HG02970 (cell line): ENCODE measurements around the gene DRG2.

Experiments used
- ATAC-seq: cut with Tn5 transposase; IDR thresholded peaks from one replicate; pipeline ENCODE4 v1.9.1; 2021; ENCODE audit warnings: mild to moderate bottlenecking, moderate library complexity, moderate number of reproducible peaks; ENCODE audit not compliant: unreplicated experiment, low FRiP score

Gene DRG2

GRCh38 chr17:18111330-18111971 lies 23.7 kb downstream of the DRG2 start:
- ATAC-seq, result no peak

GRCh38 chr17:18115517-18115916 lies 27.8 kb downstream of the DRG2 start:
- no peak for ATAC-seq

GRCh38 chr17:18116078-18116477 lies 28.3 kb downstream of the DRG2 start:
- ATAC-seq, result no peak

- no peak for ATAC-seq
Measured at GRCh38 chr17:18117533-18117932, 29.8 kb downstream of the DRG2 start.

GRCh38 chr17:18117982-18118975 lies 30.5 kb downstream of the DRG2 start:
- no peak for ATAC-seq

- ATAC-seq, result no peak
Measured at GRCh38 chr17:18119166-18119745, 31.5 kb downstream of the DRG2 start.

GRCh38 chr17:18119938-18120337 lies 32.2 kb downstream of the DRG2 start:
- ATAC-seq, result no peak

- no peak for ATAC-seq
Measured at GRCh38 chr17:18120461-18121017, 32.8 kb downstream of the DRG2 start.

- no peak for ATAC-seq
Measured at GRCh38 chr17:18121144-18121910, 33.6 kb downstream of the DRG2 start.

GRCh38 chr17:18122990-18123753 lies 35.4 kb downstream of the DRG2 start:
- no peak for ATAC-seq

GRCh38 chr17:18124345-18125126 lies 36.8 kb downstream of the DRG2 start:
- ATAC-seq, result no peak

- no peak for ATAC-seq
Measured at GRCh38 chr17:18129041-18129502, 41.3 kb downstream of the DRG2 start.

- no peak for ATAC-seq
Measured at GRCh38 chr17:18132711-18133110, 45.0 kb downstream of the DRG2 start.

GRCh38 chr17:18136357-18136756 lies 48.6 kb downstream of the DRG2 start:
- ATAC-seq, result no peak

- ATAC-seq, result no peak
Measured at GRCh38 chr17:18138065-18138749, 50.5 kb downstream of the DRG2 start.

GRCh38 chr17:18139092-18139491 lies 51.3 kb downstream of the DRG2 start:
- no peak for ATAC-seq

GRCh38 chr17:18139498-18139897 lies 51.8 kb downstream of the DRG2 start:
- no peak for ATAC-seq

GRCh38 chr17:18139949-18140348 lies 52.2 kb downstream of the DRG2 start:
- no peak for ATAC-seq
